Fibroblast of lung (primary cell): ENCODE results near the gene NEK10.

ENCODE experiments used
- EZH2 ChIP-seq: IDR thresholded peaks from 2 replicates; pipeline ENCODE4 v1.5.1; 2012; ENCODE audit warnings: low read length, control low read depth, mild to moderate bottlenecking; ENCODE audit errors: missing control alignments
- TF ChIP-seq, protein P1 (sequence below), 2 donors: IDR thresholded peaks in 1 of 2; conservative IDR thresholded peaks in 1 of 2; 1 replicate in 1 of 2; 2 replicates in 1 of 2; pipeline ENCODE4 v1.5.1; 2011 to 2012; ENCODE audit warnings: low read length in 2 of 2, control low read depth in 1 of 2, inconsistent platforms in 1 of 2, low read depth in 1 of 2, mild to moderate bottlenecking in 1 of 2

DNA sequence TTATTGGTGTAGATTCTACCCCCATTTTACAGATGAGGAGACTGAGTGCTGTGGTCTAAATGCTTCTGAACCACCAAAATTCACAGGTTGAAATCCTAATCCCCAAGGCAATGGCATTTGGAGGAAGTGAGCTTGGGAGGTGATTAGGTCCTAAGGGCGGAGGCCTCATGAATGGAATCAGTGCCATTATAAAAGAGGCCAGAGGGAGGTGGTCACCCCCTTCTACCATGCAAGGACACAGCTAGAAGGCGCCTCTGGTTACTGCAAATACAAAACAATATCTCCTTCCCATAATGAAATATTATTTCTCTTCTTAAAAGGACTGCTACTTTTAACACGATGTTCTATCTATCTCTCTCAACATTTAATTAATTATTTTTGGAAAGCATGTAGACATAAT is 223.5 kb downstream of the NEK10 start:
- TF ChIP-seq, protein P1, sequence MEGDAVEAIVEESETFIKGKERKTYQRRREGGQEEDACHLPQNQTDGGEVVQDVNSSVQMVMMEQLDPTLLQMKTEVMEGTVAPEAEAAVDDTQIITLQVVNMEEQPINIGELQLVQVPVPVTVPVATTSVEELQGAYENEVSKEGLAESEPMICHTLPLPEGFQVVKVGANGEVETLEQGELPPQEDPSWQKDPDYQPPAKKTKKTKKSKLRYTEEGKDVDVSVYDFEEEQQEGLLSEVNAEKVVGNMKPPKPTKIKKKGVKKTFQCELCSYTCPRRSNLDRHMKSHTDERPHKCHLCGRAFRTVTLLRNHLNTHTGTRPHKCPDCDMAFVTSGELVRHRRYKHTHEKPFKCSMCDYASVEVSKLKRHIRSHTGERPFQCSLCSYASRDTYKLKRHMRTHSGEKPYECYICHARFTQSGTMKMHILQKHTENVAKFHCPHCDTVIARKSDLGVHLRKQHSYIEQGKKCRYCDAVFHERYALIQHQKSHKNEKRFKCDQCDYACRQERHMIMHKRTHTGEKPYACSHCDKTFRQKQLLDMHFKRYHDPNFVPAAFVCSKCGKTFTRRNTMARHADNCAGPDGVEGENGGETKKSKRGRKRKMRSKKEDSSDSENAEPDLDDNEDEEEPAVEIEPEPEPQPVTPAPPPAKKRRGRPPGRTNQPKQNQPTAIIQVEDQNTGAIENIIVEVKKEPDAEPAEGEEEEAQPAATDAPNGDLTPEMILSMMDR (conservative IDR thresholded peaks at IDR 0.05 in 1 of 2, IDR thresholded peaks at IDR 0.05 in 1 of 2; ENCODE audit: low read depth in 1 of 2, low read length in 2 of 2), result no peak
- TF ChIP-seq EZH2, result no peak
